Liver (tissue), 3 donors: ENCODE data around the gene GPRC5B.

Experiments used
- CTCF ChIP-seq: fragments of 150-350 bp; IDR thresholded peaks from 2 replicates; pipeline ENCODE4 v1.5.1; 2017; ENCODE audit warnings: improper control_type of control experiment, low read depth, low read length; ENCODE audit not compliant: missing input control
- EGR1 ChIP-seq, 2 donors: IDR thresholded peaks; 2 replicates each; pipeline ENCODE4 v1.6.1; 2016 to 2018; ENCODE audit warnings: antibody characterized with exemption in 2 of 2, low read depth in 2 of 2
- GABPA ChIP-seq, 2 donors: IDR thresholded peaks in 1 of 2; conservative IDR thresholded peaks in 1 of 2; 2 replicates each; pipeline ENCODE4 v1.6.1; 2016; ENCODE audit warnings: antibody characterized with exemption in 2 of 2, mild to moderate bottlenecking in 1 of 2, moderate library complexity in 1 of 2
- MAX ChIP-seq: IDR thresholded peaks from 2 replicates; pipeline ENCODE4 v1.6.1; 2016; ENCODE audit warnings: antibody characterized with exemption
- REST ChIP-seq: IDR thresholded peaks from 2 replicates; pipeline ENCODE4 v1.6.1; 2016; ENCODE audit warnings: antibody characterized with exemption, mild to moderate bottlenecking
- SP1 ChIP-seq: IDR thresholded peaks from 2 replicates; pipeline ENCODE4 v1.6.1; 2018; ENCODE audit warnings: antibody characterized with exemption, mild to moderate bottlenecking
- YY1 ChIP-seq: IDR thresholded peaks from 2 replicates; pipeline ENCODE4 v1.6.1; 2016; ENCODE audit warnings: antibody characterized with exemption, mild to moderate bottlenecking
- donor health status: healthy.
- donor health status: healthy.

- TF ChIP-seq CTCF (no peak), REST (no peak), SP1 (no peak), YY1 (no peak), MAX (no peak), EGR1 (IDR thresholded peaks at IDR 0.05; ENCODE audit: low read depth in 2 of 2) (no peak), GABPA (IDR thresholded peaks at IDR 0.05 in 1 of 2, conservative IDR thresholded peaks at IDR 0.05 in 1 of 2) (no peak)
Measured at GRCh38 chr16:19914877-19915276, 30.2 kb upstream of the GPRC5B start.
